Measurements from ENCODE around the gene GRN. TPM values are rescaled to one million over a fixed set of nuclear protein-coding genes. Genes with fewer than 3 reads are reported as not detected.
"Not testable (repeated sequence)": the region's sequence is repeated elsewhere in the genome, so short reads cannot be mapped to it uniquely, and the experiment has no call there.

Gene GRN
- total RNA-seq, 1 experiment from 2014 or later: 400 TPM

- BruUV-seq (replicated peaks): no TSS peak
- Histone ChIP-seq H3K9ac (ENCODE audit: low read length) (no peak overlapping the region), H3K79me2 (ENCODE audit: low read length) (no peaks in the 10 kb centered on the region), H3K27ac (ENCODE audit: low read length) (no peak overlapping the region), H3K27me3 (ENCODE audit: low read length) (no peaks in the 10 kb centered on the region), H2AFZ (ENCODE audit: low read length) (no peak overlapping the region), H3K4me2 (ENCODE audit: low read length) (no peak overlapping the region), H4K20me1 (ENCODE audit: low read length) (no peaks in the 10 kb centered on the region), H3K9me2 (replicated peaks; ENCODE audit: low read length) (no peaks in the 10 kb centered on the region), H3K36me3 (ENCODE audit: low read depth, low read length) (no peaks in the 10 kb centered on the region), H3K4me1 (ENCODE audit: insufficient read depth, low read length) (peaks cover 6% of the 10 kb centered on the region), H3F3A (ENCODE audit: low read length, unreplicated experiment) (no peaks in the 10 kb centered on the region), H3K9me3 (ENCODE audit: low read length) (no peaks in the 10 kb centered on the region), H3K4me3 (ENCODE audit: low read length) (no peak overlapping the region)
- DNase-seq: no peak
- intact Hi-C loops (cut with micrococcal nuclease): no loop called here
- ChIA-PET CTCF (no interaction called here), POLR2A (ENCODE audit: unreplicated experiment) (no interaction called here)
- TF ChIP-seq EZH2 (IDR thresholded peaks at IDR 0.05; ENCODE audit: low read length, unreplicated experiment) (no peak), EZH2phosphoT487 (IDR thresholded peaks at IDR 0.05; ENCODE audit: borderline replicate concordance, low read length) (no peak), CTCF (conservative IDR thresholded peaks at IDR 0.05; ENCODE audit: low read depth, low read length) (no peak)
- ATAC-seq: no peak
Measured at GRCh38 chr17:44390250-44390870, 45.3 kb downstream of the GRN start.

GRCh38 chr17:44394112-44394511 lies 49.0 kb downstream of the GRN start:
- H4K20me1 ChIP-seq (ENCODE audit: low read length); H3F3A ChIP-seq (ENCODE audit: low read length, unreplicated experiment); H3K36me3 ChIP-seq (ENCODE audit: low read depth, low read length); H3K9ac ChIP-seq (ENCODE audit: low read length); ATAC-seq; H3K9me2 ChIP-seq (replicated peaks; ENCODE audit: low read length); H3K27me3 ChIP-seq (ENCODE audit: low read length); H3K4me3 ChIP-seq (ENCODE audit: low read length); H3K4me2 ChIP-seq (ENCODE audit: low read length); BruUV-seq (replicated peaks); H3K27ac ChIP-seq (ENCODE audit: low read length); intact Hi-C loops (cut with micrococcal nuclease); H3K9me3 ChIP-seq (ENCODE audit: low read length); H3K4me1 ChIP-seq (ENCODE audit: insufficient read depth, low read length); H2AFZ ChIP-seq (ENCODE audit: low read length); H3K79me2 ChIP-seq (ENCODE audit: low read length); DNase-seq: not testable (repeated sequence)
- ChIA-PET POLR2A (ENCODE audit: unreplicated experiment) (interaction anchor here (0.7 kb wide), 1 partner anchor 48 kb away, joined by 6 read pairs; no protein-coding TSS in a partner anchor), CTCF (interaction anchor here (0.6 kb wide), 1 partner anchor 699 kb away, joined by 3 read pairs; no protein-coding TSS in a partner anchor)

- Histone ChIP-seq H3K27ac (ENCODE audit: low read length) (no peak overlapping the region), H3K4me1 (ENCODE audit: insufficient read depth, low read length) (no peaks in the 10 kb centered on the region), H3K9me2 (replicated peaks; ENCODE audit: low read length) (no peaks in the 10 kb centered on the region), H2AFZ (ENCODE audit: low read length) (no peak overlapping the region), H3K79me2 (ENCODE audit: low read length) (no peaks in the 10 kb centered on the region), H3F3A (ENCODE audit: low read length, unreplicated experiment) (no peaks in the 10 kb centered on the region), H3K9ac (ENCODE audit: low read length) (no peak overlapping the region), H3K9me3 (ENCODE audit: low read length) (no peaks in the 10 kb centered on the region), H3K27me3 (ENCODE audit: low read length) (no peaks in the 10 kb centered on the region), H3K36me3 (ENCODE audit: low read depth, low read length) (peaks cover 12% of the 10 kb centered on the region; the same call in 1 of the 2 replicates), H4K20me1 (ENCODE audit: low read length) (no peaks in the 10 kb centered on the region), H3K4me3 (ENCODE audit: low read length) (no peak overlapping the region), H3K4me2 (ENCODE audit: low read length) (no peak overlapping the region)
- DNase-seq (no peak), ATAC-seq (no peak)
- TF ChIP-seq CTCF (conservative IDR thresholded peaks at IDR 0.05; ENCODE audit: low read depth, low read length) (no peak), EZH2phosphoT487 (IDR thresholded peaks at IDR 0.05; ENCODE audit: borderline replicate concordance, low read length) (no peak), EZH2 (IDR thresholded peaks at IDR 0.05; ENCODE audit: low read length, unreplicated experiment) (no peak)
- BruUV-seq (replicated peaks): no TSS peak
- ChIA-PET CTCF (interaction anchor here (0.6 kb wide), 1 partner anchor 129 kb away, joined by 3 read pairs; no protein-coding TSS in a partner anchor), POLR2A (ENCODE audit: unreplicated experiment) (no interaction called here)
- intact Hi-C loops (cut with micrococcal nuclease): no loop called here
Measured at GRCh38 chr17:44394833-44395232, 49.7 kb downstream of the GRN start.
